HepG2 (cell line): ENCODE data around the gene DKKL1. TPM values are rescaled to one million over a fixed set of nuclear protein-coding genes. Genes with fewer than 3 reads are reported as not detected.

Experiments used
- ELF4 ChIP-seq: sonication (generic); formaldehyde crosslinking; IDR thresholded peaks from 2 replicates; pipeline ENCODE4 v1.5.0; 2020; ENCODE audit warnings: missing genetic modification reagents, mild to moderate bottlenecking, moderate library complexity, borderline replicate concordance
- JUND ChIP-seq: sonication (generic); formaldehyde crosslinking; IDR thresholded peaks from 2 replicates; pipeline ENCODE4 v1.8.0; 2022; ENCODE audit warnings: mild to moderate bottlenecking, missing genetic modification reagents
- KAT2B ChIP-seq: fragments of 150-350 bp; IDR thresholded peaks from 2 replicates; pipeline ENCODE4 v1.6.1; 2014; ENCODE audit warnings: low read depth, low read length, borderline replicate concordance
- MIER2 ChIP-seq: IDR thresholded peaks from 2 replicates; pipeline ENCODE4 v1.6.1; 2016; ENCODE audit warnings: missing biosample characterization, missing genetic modification reagents
- NFE2L1 ChIP-seq: sonication (generic); formaldehyde crosslinking; IDR thresholded peaks from 2 replicates; pipeline ENCODE4 v1.4.0; 2020; ENCODE audit warnings: missing genetic modification reagents, mild to moderate bottlenecking, borderline replicate concordance
- NFKBIZ ChIP-seq: IDR thresholded peaks from 2 replicates; pipeline ENCODE4 v1.6.1; 2018; ENCODE audit warnings: missing genetic modification reagents, missing compliant biosample characterization
- PHB2 ChIP-seq: fragments of 450-650 bp; IDR thresholded peaks from 2 replicates; pipeline ENCODE4 v1.6.1; 2018; ENCODE audit not compliant: partially characterized antibody
- PHF20 ChIP-seq: sonication (generic); formaldehyde crosslinking; IDR thresholded peaks from 2 replicates; pipeline ENCODE4 v1.5.0; 2020; ENCODE audit warnings: mild to moderate bottlenecking, missing genetic modification reagents
- SPEN ChIP-seq: sonication (generic); formaldehyde crosslinking; IDR thresholded peaks from 2 replicates; pipeline ENCODE4 v1.5.1; 2020; ENCODE audit warnings: low read depth, mild to moderate bottlenecking, missing genetic modification reagents
- ZNF468 ChIP-seq: sonication (generic); formaldehyde crosslinking; IDR thresholded peaks from 2 replicates; pipeline ENCODE4 v1.8.0; 2022; ENCODE audit warnings: mild to moderate bottlenecking, moderate library complexity, missing genetic modification reagents
- ZNF883 ChIP-seq: sonication (generic); formaldehyde crosslinking; IDR thresholded peaks from 2 replicates; pipeline ENCODE4 v1.5.1; 2020; ENCODE audit warnings: mild to moderate bottlenecking, missing genetic modification reagents; ENCODE audit errors: not compliant biosample characterization
- ZSCAN30 ChIP-seq: sonication (generic); formaldehyde crosslinking; IDR thresholded peaks from 2 replicates; pipeline ENCODE4 v1.5.0; 2020; ENCODE audit warnings: mild to moderate bottlenecking, missing genetic modification reagents
- polyA plus RNA-seq, 8 experiments: library from polyadenylated mRNA; depleted of rRNA in 3 of 8; stranded (reverse) in 7 of 8; unstranded in 1 of 8; fragments of >200 nt; fragmentation: Illumina TruSeq in 4 of 8; extraction: Trizol in 4 of 8; gene quantifications; 2 replicates each; pipeline versions ENCODE4 v1.2.1 to v1.2.3, GENCODE V29; 2011 to 2016; ENCODE audit warnings: low read depth in 4 of 8, missing spikeins in 1 of 8, mixed read lengths in 1 of 8; ENCODE audit not compliant: insufficient read depth in 1 of 8
- total RNA-seq, 5 experiments: library from RNA; depleted of rRNA; stranded (reverse); fragments of >200 nt; fragmentation: Illumina TruSeq; extraction: Trizol; gene quantifications; 2 replicates each; pipeline ENCODE4 v1.2.3, GENCODE V29; 2016; ENCODE audit warnings: low read depth in 1 of 5
- TF ChIP-seq, protein P1 (sequence below): sonication (generic); formaldehyde crosslinking; IDR thresholded peaks from 2 replicates; pipeline ENCODE4 v1.4.0; 2020; ENCODE audit warnings: mild to moderate bottlenecking, missing genetic modification reagents
- TF ChIP-seq, protein P2 (sequence below): IDR thresholded peaks from 2 replicates; pipeline ENCODE4 v1.6.1; 2018; ENCODE audit warnings: missing genetic modification reagents, mild to moderate bottlenecking, missing compliant biosample characterization
- TF ChIP-seq, protein P3 (sequence below): sonication (generic); formaldehyde crosslinking; IDR thresholded peaks from 2 replicates; pipeline ENCODE4 v1.5.0; 2020; ENCODE audit warnings: missing genetic modification reagents
- TF ChIP-seq, protein P4 (sequence below): sonication (generic); formaldehyde crosslinking; IDR thresholded peaks from 2 replicates; pipeline ENCODE4 v1.9.0; 2021; ENCODE audit warnings: mild to moderate bottlenecking, missing genetic modification reagents
- TF ChIP-seq, protein P5 (sequence below): fragments of 450-650 bp; IDR thresholded peaks from 2 replicates; pipeline ENCODE4 v1.6.1; 2016

Gene DKKL1
- total and polyA plus RNA-seq, 2 of the 13 experiments (the other 11 are each of a cell fraction or from before 2014, with no cell fraction given): 0.30 to 0.31 TPM

DNA sequence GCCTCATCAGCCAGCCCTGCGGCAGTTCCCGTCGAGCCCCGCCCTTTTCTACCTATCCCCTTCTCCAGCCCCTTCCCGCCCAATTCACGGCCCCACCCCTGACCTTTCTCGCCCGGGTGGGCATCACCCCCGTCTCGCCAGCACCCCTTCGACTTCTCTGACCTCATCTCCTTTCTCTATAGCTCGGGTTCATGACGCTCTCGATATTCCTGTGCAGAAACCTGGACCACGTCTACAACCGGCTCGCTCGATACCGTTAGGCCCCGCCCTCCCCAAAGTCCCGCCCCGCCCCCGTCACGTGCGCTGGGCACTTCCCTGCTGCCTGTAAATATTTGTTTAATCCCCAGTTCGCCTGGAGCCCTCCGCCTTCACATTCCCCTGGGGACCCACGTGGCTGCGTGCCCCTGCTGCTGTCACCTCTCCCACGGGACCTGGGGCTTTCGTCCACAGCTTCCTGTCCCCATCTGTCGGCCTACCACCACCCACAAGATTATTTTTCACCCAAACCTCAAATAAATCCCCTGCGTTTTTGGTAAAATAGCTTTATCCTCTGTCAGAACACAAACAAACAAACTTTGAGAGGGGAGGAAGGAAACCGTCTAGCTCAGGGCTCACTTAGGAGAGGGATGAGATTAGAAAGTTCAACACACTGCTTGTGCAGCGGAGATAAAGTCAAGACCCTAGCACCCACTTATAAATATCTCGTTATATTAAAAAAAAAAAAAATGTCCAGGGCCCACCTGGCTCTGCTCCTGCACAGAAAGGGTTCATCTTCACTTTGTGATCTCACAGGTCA is 23.4 kb upstream of the DKKL1 start (continued):
- TF ChIP-seq MIER2 (CRISPR knock-in tag): no peak
- no peak for TF ChIP-seq JUND (CRISPR knock-in tag)
- no peak for TF ChIP-seq PHF20
- TF ChIP-seq PHB2: no peak
- TF ChIP-seq, protein P1, sequence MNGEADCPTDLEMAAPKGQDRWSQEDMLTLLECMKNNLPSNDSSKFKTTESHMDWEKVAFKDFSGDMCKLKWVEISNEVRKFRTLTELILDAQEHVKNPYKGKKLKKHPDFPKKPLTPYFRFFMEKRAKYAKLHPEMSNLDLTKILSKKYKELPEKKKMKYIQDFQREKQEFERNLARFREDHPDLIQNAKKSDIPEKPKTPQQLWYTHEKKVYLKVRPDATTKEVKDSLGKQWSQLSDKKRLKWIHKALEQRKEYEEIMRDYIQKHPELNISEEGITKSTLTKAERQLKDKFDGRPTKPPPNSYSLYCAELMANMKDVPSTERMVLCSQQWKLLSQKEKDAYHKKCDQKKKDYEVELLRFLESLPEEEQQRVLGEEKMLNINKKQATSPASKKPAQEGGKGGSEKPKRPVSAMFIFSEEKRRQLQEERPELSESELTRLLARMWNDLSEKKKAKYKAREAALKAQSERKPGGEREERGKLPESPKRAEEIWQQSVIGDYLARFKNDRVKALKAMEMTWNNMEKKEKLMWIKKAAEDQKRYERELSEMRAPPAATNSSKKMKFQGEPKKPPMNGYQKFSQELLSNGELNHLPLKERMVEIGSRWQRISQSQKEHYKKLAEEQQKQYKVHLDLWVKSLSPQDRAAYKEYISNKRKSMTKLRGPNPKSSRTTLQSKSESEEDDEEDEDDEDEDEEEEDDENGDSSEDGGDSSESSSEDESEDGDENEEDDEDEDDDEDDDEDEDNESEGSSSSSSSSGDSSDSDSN (CRISPR knock-in tag): no peak
- no peak for TF ChIP-seq NFKBIZ (CRISPR knock-in tag)
- TF ChIP-seq ZSCAN30 (CRISPR knock-in tag): no peak
- TF ChIP-seq KAT2B: no peak
- no peak for TF ChIP-seq SPEN (CRISPR knock-in tag)
- TF ChIP-seq ZNF883 (CRISPR knock-in tag): no peak
- TF ChIP-seq, protein P2, sequence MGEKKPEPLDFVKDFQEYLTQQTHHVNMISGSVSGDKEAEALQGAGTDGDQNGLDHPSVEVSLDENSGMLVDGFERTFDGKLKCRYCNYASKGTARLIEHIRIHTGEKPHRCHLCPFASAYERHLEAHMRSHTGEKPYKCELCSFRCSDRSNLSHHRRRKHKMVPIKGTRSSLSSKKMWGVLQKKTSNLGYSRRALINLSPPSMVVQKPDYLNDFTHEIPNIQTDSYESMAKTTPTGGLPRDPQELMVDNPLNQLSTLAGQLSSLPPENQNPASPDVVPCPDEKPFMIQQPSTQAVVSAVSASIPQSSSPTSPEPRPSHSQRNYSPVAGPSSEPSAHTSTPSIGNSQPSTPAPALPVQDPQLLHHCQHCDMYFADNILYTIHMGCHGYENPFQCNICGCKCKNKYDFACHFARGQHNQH (CRISPR knock-in tag): no peak
- no peak for TF ChIP-seq ZNF468 (CRISPR knock-in tag)
- TF ChIP-seq, protein P3, sequence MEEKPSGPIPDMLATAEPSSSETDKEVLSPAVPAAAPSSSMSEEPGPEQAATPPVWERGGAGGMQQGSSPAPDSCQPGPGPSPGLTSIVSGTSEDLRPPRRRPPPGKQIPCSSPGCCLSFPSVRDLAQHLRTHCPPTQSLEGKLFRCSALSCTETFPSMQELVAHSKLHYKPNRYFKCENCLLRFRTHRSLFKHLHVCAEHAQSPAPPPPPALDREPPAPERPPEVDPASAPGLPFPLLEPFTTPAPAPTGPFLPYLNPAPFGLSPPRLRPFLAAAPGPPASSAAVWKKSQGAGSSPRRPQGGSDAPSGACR: no peak
- TF ChIP-seq, protein P4, sequence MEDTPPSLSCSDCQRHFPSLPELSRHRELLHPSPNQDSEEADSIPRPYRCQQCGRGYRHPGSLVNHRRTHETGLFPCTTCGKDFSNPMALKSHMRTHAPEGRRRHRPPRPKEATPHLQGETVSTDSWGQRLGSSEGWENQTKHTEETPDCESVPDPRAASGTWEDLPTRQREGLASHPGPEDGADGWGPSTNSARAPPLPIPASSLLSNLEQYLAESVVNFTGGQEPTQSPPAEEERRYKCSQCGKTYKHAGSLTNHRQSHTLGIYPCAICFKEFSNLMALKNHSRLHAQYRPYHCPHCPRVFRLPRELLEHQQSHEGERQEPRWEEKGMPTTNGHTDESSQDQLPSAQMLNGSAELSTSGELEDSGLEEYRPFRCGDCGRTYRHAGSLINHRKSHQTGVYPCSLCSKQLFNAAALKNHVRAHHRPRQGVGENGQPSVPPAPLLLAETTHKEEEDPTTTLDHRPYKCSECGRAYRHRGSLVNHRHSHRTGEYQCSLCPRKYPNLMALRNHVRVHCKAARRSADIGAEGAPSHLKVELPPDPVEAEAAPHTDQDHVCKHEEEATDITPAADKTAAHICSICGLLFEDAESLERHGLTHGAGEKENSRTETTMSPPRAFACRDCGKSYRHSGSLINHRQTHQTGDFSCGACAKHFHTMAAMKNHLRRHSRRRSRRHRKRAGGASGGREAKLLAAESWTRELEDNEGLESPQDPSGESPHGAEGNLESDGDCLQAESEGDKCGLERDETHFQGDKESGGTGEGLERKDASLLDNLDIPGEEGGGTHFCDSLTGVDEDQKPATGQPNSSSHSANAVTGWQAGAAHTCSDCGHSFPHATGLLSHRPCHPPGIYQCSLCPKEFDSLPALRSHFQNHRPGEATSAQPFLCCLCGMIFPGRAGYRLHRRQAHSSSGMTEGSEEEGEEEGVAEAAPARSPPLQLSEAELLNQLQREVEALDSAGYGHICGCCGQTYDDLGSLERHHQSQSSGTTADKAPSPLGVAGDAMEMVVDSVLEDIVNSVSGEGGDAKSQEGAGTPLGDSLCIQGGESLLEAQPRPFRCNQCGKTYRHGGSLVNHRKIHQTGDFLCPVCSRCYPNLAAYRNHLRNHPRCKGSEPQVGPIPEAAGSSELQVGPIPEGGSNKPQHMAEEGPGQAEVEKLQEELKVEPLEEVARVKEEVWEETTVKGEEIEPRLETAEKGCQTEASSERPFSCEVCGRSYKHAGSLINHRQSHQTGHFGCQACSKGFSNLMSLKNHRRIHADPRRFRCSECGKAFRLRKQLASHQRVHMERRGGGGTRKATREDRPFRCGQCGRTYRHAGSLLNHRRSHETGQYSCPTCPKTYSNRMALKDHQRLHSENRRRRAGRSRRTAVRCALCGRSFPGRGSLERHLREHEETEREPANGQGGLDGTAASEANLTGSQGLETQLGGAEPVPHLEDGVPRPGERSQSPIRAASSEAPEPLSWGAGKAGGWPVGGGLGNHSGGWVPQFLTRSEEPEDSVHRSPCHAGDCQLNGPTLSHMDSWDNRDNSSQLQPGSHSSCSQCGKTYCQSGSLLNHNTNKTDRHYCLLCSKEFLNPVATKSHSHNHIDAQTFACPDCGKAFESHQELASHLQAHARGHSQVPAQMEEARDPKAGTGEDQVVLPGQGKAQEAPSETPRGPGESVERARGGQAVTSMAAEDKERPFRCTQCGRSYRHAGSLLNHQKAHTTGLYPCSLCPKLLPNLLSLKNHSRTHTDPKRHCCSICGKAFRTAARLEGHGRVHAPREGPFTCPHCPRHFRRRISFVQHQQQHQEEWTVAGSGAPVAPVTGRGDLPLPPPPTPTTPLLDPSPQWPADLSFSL (CRISPR knock-in tag): no peak
- TF ChIP-seq, protein P5, sequence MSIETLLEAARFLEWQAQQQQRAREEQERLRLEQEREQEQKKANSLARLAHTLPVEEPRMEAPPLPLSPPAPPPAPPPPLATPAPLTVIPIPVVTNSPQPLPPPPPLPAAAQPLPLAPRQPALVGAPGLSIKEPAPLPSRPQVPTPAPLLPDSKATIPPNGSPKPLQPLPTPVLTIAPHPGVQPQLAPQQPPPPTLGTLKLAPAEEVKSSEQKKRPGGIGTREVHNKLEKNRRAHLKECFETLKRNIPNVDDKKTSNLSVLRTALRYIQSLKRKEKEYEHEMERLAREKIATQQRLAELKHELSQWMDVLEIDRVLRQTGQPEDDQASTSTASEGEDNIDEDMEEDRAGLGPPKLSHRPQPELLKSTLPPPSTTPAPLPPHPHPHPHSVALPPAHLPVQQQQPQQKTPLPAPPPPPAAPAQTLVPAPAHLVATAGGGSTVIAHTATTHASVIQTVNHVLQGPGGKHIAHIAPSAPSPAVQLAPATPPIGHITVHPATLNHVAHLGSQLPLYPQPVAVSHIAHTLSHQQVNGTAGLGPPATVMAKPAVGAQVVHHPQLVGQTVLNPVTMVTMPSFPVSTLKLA: peak; percentile 71
- TF ChIP-seq ELF4: no peak
- no peak for TF ChIP-seq NFE2L1 (CRISPR knock-in tag)
